Endothelial cell of hepatic sinusoid (primary cell): ENCODE data around the gene AMIGO3.
"Not testable (repeated sequence)": the region's sequence is repeated elsewhere in the genome, so short reads cannot be mapped to it uniquely, and the experiment has no call there.

Experiments used
- in situ Hi-C: cut with HindIII; loops from 2 replicates; pipeline ENCODE4 v1.10.0; 2017; ENCODE audit warnings: low sequenced_read_pairs

The AMIGO3 gene

GRCh38 chr3:49712631-49713317 is 6.7 kb downstream of the AMIGO3 start:
- in situ Hi-C loops, result no loop called here

- in situ Hi-C loops, result no loop called here
Measured at GRCh38 chr3:49712166-49712565, 7.3 kb downstream of the AMIGO3 start.

- in situ Hi-C loops, result no loop called here
Measured at GRCh38 chr3:49711489-49711888, 8.0 kb downstream of the AMIGO3 start.

GRCh38 chr3:49709852-49710251 is 9.6 kb downstream of the AMIGO3 start:
- in situ Hi-C loops, result no loop called here

- in situ Hi-C loops, result no loop called here
Measured at GRCh38 chr3:49707113-49707480, 12.4 kb downstream of the AMIGO3 start.

GRCh38 chr3:49706456-49707112 is 12.9 kb downstream of the AMIGO3 start:
- in situ Hi-C loops, result no loop called here

GRCh38 chr3:49705390-49705960 is 14.0 kb downstream of the AMIGO3 start:
- in situ Hi-C loops, result no loop called here

GRCh38 chr3:49704629-49705028 is 14.9 kb downstream of the AMIGO3 start:
- in situ Hi-C loops, result no loop called here

GRCh38 chr3:49703956-49704355 is 15.5 kb downstream of the AMIGO3 start:
- in situ Hi-C loops, result no loop called here

GRCh38 chr3:49703443-49703927 is 16.0 kb downstream of the AMIGO3 start:
- in situ Hi-C loops, result no loop called here

GRCh38 chr3:49702672-49703071 is 16.8 kb downstream of the AMIGO3 start:
- in situ Hi-C loops, result no loop called here

GRCh38 chr3:49701388-49702077 is 18.0 kb downstream of the AMIGO3 start:
- in situ Hi-C loops, result no loop called here

- in situ Hi-C loops, result no loop called here
Measured at GRCh38 chr3:49700453-49701128, 18.9 kb downstream of the AMIGO3 start.

- in situ Hi-C loops, result no loop called here
Measured at GRCh38 chr3:49700014-49700413, 19.5 kb downstream of the AMIGO3 start.

- in situ Hi-C loops, result no loop called here
Measured at GRCh38 chr3:49699281-49699979, 20.1 kb downstream of the AMIGO3 start.

GRCh38 chr3:49695350-49696015 is 24.0 kb downstream of the AMIGO3 start:
- in situ Hi-C loops, result not testable (repeated sequence)

- in situ Hi-C loops, result not testable (repeated sequence)
Measured at GRCh38 chr3:49694409-49695070, 24.9 kb downstream of the AMIGO3 start.

GRCh38 chr3:49691481-49691880 is 28.0 kb downstream of the AMIGO3 start:
- in situ Hi-C loops, result not testable (repeated sequence)

GRCh38 chr3:49690856-49691255 is 28.6 kb downstream of the AMIGO3 start:
- in situ Hi-C loops, result not testable (repeated sequence)
